NCI-H774 (cell line): ENCODE data around the gene GABRB1.

Source experiments
- DNase-seq: peaks from one replicate; lab custom pipeline; 2025; lab: John Stamatoyannopoulos, UW

GABRB1 gene

GRCh38 chr4:47118192-47118929 lies 87.0 kb downstream of the GABRB1 start:
- DNase-seq, result no peak

- no peak for DNase-seq
Observed at GRCh38 chr4:47120783-47121182, 89.4 kb downstream of the GABRB1 start.

GRCh38 chr4:47122592-47123291 lies 91.4 kb downstream of the GABRB1 start:
- DNase-seq, result peak; percentile 64

GRCh38 chr4:47128991-47129390 lies 97.6 kb downstream of the GABRB1 start:
- no peak for DNase-seq

GRCh38 chr4:47135210-47135609 lies 103.8 kb downstream of the GABRB1 start:
- no peak for DNase-seq

- no peak for DNase-seq
Observed at GRCh38 chr4:47143261-47143660, 111.9 kb downstream of the GABRB1 start.

GRCh38 chr4:47145630-47146029 lies 114.3 kb downstream of the GABRB1 start:
- DNase-seq, result no peak

- DNase-seq, result no peak
Observed at GRCh38 chr4:47154816-47155370, 123.5 kb downstream of the GABRB1 start.

GRCh38 chr4:47155919-47156318 lies 124.6 kb downstream of the GABRB1 start:
- no peak for DNase-seq

GRCh38 chr4:47160095-47160494 lies 128.7 kb downstream of the GABRB1 start:
- no peak for DNase-seq

GRCh38 chr4:47167081-47168035 lies 136.0 kb downstream of the GABRB1 start:
- no peak for DNase-seq

- DNase-seq, result no peak
Observed at GRCh38 chr4:47184083-47184482, 152.7 kb downstream of the GABRB1 start.

- DNase-seq, result no peak
Observed at GRCh38 chr4:47185761-47186160, 154.4 kb downstream of the GABRB1 start.

GRCh38 chr4:47187608-47188007 lies 156.2 kb downstream of the GABRB1 start:
- DNase-seq, result no peak

GRCh38 chr4:47193179-47193578 lies 161.8 kb downstream of the GABRB1 start:
- no peak for DNase-seq

- no peak for DNase-seq
Observed at GRCh38 chr4:47194036-47194737, 162.8 kb downstream of the GABRB1 start.

- DNase-seq, result no peak
Observed at GRCh38 chr4:47195706-47196105, 164.3 kb downstream of the GABRB1 start.

- DNase-seq, result no peak
Observed at GRCh38 chr4:47198791-47199190, 167.4 kb downstream of the GABRB1 start.

GRCh38 chr4:47203593-47203992 lies 172.2 kb downstream of the GABRB1 start:
- DNase-seq, result no peak

- DNase-seq, result no peak
Observed at GRCh38 chr4:47207555-47207954, 176.2 kb downstream of the GABRB1 start.

GRCh38 chr4:47209833-47210232 lies 178.5 kb downstream of the GABRB1 start:
- no peak for DNase-seq

- no peak for DNase-seq
Observed at GRCh38 chr4:47210828-47211227, 179.5 kb downstream of the GABRB1 start.
